GF-D8 (cell line): Measurements from ENCODE around the gene PDZD2.
"Not testable (repeated sequence)": the region's sequence is repeated elsewhere in the genome, so short reads cannot be mapped to it uniquely, and the experiment has no call there.

Experiments
- DNase-seq: peaks from one replicate; lab custom pipeline; 2025; lab: John Stamatoyannopoulos, UW

Gene PDZD2

DNA sequence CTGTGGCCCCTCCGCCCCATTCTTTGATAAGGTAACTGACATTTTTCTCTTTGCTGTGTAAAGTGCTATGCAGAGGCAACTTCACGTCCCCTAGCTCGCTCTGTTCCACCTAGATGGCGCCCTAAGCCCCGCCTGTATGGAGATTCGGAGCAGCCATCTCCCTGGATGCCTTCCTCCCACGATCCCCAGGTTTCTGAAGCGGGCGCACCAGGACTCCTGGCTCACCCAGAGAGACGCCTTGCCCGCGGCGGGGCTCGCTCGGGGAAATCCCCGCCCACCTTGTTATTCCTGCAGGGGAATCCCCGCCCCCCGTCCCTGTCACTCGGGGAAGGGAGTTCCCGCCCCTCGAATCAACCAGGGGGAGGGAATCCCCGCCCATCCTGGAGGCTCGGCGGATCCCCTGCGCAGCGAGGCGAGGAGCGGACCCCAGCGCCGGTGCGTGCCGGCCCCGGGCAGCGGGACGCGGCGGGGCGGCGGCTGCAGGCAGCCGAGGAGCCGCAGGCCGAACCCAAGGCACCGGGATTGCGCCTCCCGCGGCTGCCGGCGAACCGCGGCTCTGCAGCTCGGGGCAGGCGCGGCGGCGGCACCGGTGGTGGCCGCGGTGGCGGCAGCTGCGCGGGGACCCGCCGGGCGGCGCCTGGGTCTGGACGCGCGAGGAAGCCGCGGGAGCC lies at the start of gene PDZD2:
Gene PDZD2 (plus strand): TSS at position 384 of the 671 bp plus-strand sequence.
- no peak for DNase-seq

DNA sequence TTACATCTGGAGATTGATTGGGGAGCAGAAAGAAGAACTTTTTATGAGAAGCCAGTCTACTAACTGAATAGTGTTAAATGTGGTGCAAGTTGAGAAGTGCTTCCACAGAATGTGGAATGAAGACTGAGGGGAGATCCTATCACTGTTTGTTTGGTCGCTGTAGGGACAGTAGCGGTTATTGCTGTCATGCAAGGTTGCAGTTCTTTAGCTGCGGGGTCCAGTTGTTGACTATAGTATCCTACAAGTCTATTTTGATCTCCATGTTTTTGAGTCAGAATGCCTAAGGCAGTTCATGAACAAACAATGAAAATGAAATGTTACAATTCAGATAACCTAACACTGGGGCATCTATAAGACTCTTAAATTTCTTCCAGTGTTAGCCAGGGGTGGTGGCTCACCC lies 45.3 kb upstream of the PDZD2 start:
- no peak for DNase-seq

DNA sequence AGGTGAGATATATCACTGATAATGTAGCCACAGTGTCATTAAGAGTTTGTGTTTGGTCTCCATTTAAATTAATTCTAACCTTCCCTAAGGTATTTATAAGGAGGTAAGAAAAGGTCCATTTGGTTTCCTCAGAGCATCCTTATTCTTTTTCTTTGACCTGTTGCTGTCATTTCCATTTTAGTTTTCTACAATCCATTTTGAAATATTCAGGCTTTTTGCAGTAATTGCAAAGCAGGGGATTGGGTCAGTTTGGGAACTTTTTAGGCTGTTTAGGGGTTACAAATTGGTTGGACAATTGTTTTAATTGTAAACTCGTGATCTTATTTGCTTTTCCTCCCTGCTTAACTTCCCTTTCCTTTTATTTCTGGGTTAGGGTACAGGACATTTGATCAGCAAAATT lies 42.6 kb upstream of the PDZD2 start:
- DNase-seq = no peak

DNA sequence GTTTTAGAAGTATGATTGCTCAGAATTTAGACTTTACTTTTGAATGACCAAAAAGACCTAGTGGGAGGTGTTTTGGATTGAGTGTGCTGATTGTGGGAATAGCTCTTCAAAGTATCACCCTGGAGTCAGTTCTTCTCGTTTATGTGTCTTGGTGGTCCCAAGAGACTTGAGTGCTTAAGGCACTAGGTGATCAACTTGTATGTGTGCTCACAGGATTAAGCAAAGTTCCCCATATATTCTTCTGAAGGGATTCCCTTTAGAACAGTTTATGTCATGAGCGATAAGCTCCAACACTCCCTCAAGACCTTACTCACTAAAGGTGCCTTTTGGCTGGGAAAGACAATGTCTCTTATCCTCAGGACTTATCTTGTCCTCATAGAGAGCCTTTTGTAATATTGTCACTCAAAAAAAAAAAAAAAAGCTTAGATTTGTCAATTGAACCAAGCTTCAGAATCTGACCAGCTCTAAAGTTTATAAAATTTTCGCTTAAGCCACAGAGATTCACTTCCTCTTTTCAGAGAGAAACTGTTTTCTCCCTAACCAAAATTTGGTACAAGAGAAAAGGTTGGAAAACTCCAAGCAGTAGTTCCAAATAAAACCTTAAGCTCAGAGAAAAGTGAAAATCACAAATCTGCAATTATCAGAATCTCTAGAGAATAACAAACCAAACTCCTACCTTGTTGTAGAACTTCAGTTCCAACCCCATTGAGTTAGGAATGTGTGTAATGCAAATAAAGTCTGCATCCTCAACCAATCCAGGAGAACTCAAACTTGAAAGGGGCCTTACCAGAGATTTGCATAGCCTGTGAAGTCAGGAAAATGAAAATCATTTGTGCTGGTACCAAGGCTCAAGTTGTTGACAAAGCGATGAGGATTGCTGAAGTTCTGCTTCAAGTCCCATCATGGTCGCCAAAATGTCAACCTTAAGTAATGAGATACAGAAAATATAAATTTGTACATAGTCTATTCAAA lies 40.0 kb upstream of the PDZD2 start:
- no peak for DNase-seq

DNA sequence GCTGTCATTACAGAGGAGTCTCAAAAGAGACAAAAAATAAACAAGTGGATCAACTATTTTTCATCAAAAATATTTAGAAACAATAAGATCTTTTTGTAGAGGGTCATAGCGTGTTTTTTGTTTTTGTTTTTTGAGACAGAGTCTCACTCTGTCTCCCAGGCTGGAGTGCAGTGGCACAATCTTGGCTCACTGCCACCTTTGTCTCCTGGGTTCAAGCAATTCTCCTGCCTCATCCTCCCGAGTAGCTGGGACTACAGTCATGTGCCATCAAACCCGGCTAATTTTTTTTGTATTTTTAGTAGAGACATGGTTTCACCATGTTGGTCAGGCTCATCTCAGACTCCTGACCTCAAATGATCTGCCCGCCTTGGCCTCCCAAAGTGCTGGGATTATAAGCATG lies 36.6 kb upstream of the PDZD2 start:
- not testable (repeated sequence) for DNase-seq

DNA sequence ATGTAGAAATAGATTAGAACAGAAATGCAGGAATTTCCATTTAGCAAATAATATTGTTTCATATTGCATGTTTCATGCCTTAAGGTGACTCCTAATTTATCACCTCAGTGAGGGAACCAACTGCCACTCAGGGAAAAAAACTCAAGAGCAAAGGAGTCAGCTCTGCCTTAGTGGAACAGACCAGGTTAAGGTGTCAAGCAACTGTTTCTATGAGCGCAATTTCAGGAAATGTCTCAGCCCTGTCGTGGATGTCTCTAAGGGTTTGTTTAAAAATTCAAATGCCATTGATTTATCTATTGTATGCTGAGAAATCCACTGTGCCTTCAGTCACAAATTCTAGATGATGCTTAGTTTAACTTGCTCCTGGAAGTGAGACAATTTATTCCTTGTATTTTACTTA lies 34.7 kb upstream of the PDZD2 start:
- DNase-seq = no peak

DNA sequence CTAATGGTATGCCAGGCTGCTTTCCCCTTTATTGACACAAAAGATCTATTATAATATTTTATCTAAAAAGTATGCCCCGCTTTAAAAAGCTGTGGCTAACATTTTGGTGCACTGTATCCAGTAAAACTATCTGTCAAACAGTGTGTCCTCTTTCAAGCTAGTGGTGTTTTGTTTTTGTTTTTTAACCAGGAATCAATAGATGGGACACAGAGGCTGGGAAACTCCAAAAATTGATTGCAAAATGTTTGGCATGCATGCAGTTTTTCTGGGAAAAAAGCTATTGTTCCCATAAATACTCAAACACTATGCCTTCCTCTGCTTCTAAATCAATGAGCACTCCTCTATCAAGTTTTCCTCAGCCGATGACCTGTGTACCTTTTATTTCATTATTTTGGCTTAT lies 34.3 kb upstream of the PDZD2 start:
- no peak for DNase-seq

DNA sequence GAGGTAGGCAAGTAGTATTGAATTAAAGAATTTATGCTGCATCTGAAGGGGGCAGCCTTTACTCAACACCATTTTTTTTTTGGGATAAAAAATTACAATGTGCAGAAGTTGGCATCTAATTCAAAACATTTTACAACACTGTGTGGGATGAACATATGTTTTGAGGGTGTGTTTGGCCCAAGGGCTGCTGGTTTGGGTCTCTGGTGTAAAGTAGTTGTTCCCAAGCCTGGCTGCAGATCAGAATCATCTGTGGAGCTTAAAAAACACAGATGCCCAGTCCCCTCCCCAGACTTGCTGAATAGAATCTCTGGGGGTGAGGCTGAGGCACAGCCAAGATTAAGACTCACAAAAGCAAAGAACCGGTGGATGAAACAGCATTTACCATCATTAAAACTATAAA lies 33.0 kb upstream of the PDZD2 start:
- DNase-seq = no peak

DNA sequence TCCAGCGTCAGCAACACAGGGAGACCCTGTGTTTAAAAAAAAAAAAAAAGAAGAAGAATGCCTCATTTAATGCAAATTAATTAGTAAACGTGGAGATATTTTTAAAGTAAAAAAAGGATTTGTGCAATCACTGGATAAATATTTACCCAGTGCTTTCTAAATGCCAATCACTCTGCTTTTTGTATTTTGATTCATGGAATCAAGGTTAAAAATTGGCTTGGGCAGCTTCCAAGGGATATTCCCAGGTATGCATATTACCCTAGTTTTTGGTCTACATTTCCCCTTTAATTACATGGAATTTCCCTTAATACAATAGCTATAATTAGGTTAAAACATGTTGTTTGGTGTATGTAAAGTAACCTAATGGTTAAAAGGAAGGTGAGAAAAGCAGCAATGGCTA lies 31.4 kb upstream of the PDZD2 start:
- no peak for DNase-seq

DNA sequence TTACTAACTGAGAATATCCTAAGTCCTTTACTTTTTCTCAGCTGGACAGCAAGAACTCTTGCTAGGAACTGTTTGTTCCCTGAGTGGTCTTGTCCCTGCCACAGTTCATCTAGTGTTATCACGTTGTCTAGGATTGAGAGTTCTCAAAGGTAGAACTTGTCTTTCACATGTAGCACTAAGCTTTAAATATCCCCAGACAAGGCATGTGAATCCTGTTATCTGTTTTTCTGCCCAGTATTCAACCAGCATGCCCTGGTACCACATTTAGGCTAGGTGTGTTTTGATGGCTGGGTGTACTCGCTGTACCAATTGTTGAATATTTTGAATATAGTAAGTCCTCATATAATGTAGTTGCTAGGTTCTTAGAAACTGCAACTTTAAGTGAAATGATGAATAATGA lies 27.9 kb upstream of the PDZD2 start:
- no peak for DNase-seq

DNA sequence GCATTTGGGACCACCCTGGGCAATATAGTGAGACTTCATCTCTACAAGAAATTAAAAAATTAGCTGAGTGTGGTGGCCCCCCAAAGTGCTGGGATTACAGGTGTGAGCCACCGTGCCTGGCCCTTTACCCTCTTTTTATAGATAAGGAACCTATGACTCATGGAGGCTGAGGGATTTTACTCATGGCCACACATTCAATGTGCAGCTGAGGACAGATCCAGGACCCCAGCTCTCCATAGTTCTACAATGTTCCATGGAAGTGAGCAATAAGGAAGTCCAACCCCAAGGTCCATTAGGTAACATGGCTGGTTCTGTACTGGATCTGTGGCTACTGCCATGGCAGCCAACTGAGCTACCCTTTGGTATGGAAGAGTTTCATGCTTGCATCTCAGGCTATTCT lies 25.3 kb upstream of the PDZD2 start:
- no peak for DNase-seq

DNA sequence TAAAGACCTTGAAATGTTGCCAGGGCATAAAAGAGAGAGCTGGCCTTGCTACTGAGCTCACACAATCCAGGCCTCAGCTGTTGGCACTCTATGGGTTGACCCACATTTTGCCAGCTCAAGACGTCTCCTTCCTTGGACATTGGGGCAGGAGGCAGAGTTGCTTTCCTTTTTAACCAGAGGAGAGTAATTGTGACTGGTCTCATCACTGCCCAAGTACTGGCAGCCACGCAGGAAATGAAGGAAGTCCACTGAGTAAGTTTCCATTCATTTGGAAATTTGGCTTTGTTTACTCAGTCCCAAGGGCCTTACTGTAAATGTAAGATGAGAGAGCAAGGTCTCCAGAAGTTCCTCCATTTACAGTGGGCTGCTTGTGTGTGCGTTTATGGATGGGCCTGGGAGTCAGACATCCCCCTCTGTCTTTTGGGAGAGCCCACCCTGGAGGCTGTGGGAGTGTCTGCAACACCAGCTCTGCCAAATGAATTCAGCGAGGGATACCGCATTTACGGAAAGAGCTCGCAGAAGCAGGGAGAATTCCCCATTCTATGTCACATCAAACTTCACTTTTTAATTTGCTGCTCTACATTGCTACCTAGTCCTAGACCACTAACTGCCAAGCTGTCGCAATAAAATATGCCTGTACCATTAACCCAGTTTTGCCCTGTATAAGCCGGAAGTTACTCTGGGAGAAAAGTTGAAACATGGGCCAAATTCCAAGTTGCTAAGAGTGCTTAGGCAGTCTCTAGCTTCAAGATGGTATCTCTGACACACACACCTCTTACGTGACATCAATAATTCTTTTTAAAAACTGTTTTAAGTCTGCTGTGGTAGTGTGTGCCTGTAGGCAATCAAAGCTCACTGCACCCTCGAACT lies 24.5 kb upstream of the PDZD2 start:
- DNase-seq = no peak

DNA sequence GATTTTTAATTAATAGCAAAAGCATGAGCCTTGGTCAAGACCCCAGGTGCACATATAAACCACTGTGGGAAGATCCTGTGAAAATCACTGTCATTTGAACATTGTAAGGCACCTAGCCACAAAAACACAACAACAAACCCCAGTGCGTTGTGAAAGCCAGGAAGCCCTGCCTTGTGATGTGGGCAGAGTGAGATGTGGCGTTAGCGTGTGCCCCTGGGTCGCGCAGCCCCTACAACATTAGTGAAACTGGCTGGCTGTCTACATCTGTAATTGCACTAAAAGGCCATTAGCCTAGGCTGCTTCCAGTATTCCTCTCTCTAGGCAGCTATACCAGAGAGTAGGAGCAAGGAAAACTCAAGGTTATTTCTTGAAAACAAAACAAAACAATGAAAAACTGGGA lies 21.1 kb upstream of the PDZD2 start:
- DNase-seq = no peak

DNA sequence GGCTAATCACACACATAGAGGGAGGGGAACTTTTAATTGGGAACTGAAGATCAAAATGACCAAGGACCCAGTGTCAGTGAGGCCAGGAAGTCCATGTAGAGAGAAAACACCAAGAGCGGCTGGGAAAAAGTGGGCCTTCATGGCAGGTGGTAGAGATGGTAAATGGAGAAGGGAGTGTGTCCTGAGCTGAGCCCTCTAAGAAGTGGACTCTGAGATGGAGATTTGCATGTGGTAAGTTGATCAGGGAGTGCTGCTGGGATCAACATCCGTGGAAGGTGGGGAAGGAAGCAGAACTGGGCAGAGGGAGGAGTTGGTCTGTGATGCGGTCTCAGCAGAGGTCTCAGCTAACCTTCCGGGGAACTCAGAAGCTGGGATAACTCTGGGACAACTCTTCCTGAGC lies 18.9 kb upstream of the PDZD2 start:
- DNase-seq = no peak

DNA sequence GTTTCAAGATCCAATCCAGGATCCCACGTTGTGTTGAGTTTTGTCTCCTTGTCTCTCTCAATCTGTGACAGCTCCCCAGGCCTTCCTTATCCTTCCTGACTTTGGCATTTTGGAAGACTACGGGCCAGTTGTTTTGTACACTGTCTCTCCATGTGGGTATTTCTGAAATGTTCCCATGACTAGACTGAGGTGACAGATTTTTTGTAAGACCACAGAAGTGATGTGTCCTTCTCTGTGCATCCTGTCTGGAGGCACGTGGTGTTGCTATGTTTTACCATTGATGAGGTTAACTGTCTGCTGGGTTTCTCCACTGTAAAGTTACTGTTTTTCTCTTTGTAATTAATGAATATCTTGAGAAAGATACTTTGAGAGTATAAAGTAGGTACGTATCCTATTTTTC lies 15.7 kb upstream of the PDZD2 start:
- DNase-seq = no peak

DNA sequence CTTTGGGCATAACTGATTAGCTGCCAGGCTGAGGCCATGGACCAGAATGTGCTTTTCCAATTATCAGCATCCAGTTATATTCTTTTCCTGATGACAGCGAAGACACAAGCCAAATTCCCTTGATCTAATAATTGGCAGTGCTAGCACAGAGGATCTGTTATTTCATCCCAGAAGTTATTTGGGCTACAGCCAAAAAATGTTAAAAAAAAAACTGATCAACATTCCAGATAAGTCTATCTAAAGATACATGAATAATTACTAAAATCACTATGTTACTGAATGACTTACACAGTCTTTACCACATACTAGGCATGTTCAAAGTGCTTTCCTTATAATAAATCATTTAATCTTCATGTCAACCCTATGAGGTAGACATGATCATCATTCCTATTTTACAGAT lies 13.5 kb upstream of the PDZD2 start:
- DNase-seq = no peak

DNA sequence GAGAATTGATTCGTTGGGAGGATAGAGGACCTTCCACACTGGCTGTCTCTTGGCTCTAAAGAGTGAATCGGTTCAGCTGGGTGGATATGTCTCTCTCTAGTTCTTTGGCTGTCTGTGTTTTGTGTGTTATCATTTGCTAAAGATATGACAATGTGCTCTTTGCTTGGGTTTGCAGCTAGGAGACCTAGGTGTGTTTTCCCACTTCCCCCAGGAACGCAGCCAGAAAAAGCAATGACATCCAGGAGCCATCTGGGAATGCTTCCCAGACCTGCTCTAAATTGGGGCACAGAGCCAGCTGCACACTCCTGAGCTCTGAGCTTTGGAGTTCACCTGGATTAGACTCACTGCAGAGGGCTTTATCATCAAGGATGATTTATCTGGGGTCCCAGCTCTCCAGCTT lies 12.8 kb upstream of the PDZD2 start:
- DNase-seq = no peak

DNA sequence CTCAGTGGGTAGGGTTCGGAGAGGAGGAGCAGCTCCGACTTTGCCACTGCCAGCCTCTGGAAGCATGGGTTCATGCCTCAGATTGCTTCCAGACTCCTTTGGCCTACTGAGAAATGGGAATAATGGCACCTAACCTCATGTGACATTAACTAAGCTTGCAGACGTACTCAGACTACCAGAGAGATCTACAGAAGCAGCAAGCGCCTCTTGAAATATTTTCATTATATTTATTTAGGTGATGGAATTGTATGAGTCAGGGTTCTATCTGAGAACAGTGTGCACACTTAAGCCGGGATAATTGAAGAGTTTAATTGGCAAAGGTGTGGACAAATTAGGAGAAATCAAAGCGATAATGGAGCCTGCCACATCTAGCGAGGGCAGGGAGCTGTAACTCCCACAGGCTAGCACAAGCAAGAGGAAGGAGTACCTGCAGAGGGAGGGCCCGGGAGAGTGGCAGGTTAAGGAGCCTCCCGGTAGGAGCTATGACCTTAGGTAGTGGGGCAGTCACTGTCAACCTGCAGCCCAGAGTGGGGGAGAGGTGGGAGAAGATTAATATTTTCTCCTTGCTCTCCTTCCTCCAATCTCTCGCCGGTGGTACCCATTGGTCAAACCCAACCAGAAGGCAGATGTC lies 12.2 kb upstream of the PDZD2 start:
- DNase-seq = no peak

DNA sequence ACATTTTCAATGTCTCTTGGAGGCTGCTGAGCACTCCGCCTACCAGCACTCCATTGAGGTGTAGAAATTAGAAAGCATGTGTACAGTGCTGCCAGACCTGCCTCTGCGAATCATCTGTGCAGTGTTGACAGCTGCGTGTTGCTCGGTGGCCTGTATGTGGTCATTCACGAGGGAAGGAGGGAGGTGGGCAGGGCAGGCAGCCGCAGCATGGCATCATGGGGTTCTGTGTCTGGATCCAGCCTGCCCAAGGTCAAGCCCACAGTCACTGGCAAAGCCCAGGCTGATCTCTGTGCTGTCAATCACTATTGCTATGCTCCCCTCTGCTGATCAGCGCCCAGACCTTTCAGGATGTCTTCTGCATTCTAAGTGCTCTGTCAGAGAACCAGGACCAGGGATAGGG lies 8.0 kb upstream of the PDZD2 start:
- no peak for DNase-seq

DNA sequence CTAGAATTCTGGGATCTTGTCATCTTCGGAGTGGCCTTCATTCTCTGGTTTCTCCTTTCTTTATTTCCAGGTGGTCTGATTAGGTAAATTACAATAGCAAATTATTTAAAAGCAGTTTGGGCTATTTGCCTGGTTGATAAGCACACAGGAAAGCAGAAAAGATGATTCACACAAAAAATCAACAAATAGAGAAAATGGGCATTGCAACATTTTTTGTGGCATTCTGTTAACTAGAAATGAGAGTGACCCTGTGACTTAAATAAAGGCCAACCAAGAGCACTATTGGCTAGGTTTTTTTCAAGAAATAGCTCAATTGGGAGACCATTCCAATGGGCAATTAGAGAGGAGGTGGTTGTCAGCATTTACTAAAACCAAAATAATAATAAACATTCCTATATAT lies 6.5 kb upstream of the PDZD2 start:
- no peak for DNase-seq

DNA sequence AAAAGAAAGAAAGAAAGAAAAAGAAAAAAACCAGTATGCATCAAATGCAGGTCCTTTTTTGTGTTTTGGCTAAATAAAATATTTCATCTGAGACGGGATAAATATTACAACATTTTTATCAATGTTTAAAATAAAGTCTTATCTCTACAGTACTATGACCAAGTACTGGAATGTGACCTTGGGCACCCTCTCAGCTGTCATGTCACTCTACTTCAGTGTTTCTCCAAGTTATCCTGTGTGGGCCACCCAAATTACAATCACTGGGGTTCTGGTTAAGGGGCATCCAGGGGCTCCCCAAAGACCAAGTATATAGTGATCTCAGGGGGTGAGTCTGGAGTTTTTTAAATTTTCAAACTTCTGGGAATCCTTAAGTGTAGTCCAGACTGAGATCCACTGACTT lies 3.5 kb upstream of the PDZD2 start:
- DNase-seq = no peak

DNA sequence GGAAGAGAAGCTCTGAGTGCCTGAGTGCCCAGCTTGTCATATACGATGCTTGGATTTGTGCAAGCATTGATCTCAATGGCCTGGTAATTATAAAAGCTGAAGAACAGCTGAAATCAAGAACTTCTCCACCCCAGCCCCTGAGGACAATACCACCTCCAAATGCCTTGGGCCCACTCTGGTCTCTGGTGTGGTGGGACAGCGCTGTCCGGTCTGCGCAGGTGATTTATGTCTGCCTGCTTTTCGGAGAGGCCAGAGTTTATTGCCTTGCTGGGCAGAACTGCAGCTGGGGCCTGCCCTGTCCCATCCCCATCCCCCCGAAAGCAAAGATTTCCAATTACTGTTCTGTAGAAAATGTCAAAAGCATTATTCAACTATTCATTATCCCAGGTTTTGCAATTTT lies 1.1 kb upstream of the PDZD2 start:
- DNase-seq = no peak
